ENCODE data around the gene KAZN. TPM values are rescaled to one million over a fixed set of nuclear protein-coding genes. Genes with fewer than 3 reads are reported as not detected.

Gene KAZN
- total and polyA plus RNA-seq, 2 of the 8 experiments (the other 6 are each of a cell fraction or from before 2014, with no cell fraction given), result 3.7 to 11.8 TPM

- H3K4me3 ChIP-seq (ENCODE audit: extremely low read depth in 1 of 4, insufficient read depth in 2 of 4, low read depth in 3 of 4, low read length in 4 of 4), result no peak overlapping the region
- ChIA-PET CTCF (ENCODE audit: partially characterized antibody) (interaction anchor here (0.6 to 1.2 kb wide), 2 partner anchors 47 to 80 kb away, joined by 4 read pairs; no protein-coding TSS in a partner anchor), POLR2A (ENCODE audit: partially characterized antibody) (interaction anchor here (1.1 kb wide), 1 partner anchor 8 kb away, joined by 3 read pairs; no protein-coding TSS in a partner anchor)
- H4K20me1 ChIP-seq (replicated peaks in 1 of 2; ENCODE audit: control insufficient read depth in 1 of 2, insufficient read depth in 2 of 2, low read length in 2 of 2), result no peaks in the 10 kb centered on the region
- no peak overlapping the region for H2BK5ac ChIP-seq (ENCODE audit: low read depth, low read length)
- H4K8ac ChIP-seq (ENCODE audit: extremely low read depth, insufficient read depth, low read length), result no peak overlapping the region
- no peak overlapping the region for H2BK120ac ChIP-seq (replicated peaks; ENCODE audit: low read depth, low read length)
- no peak overlapping the region for H2AFZ ChIP-seq (ENCODE audit: low read length)
- no peak overlapping the region for H2AK5ac ChIP-seq (ENCODE audit: low read depth, low read length)
- peaks cover 4% of the 10 kb centered on the region; the same call in 1 of the 2 replicates for H3K79me1 ChIP-seq (ENCODE audit: low read depth, low read length)
- no peak overlapping the region for H2BK12ac ChIP-seq (ENCODE audit: low read depth, low read length)
- no peak overlapping the region for H3K14ac ChIP-seq (ENCODE audit: insufficient read length)
- WGBS, 2 experiments (ENCODE audit: extremely low coverage in 1 of 2, insufficient coverage in 1 of 2, insufficient read length in 1 of 2, insufficient replicate concordance in 2 of 2, low coverage in 1 of 2, low lambda C conversion rate in 2 of 2, missing lambda C conversion rate in 1 of 2), result 90% methylated on average over 15 of the region's 15 CpGs; no CpG with 5 or more reads in 1 of the 2 experiments
- H2BK15ac ChIP-seq (ENCODE audit: low read length), result no peak overlapping the region
- H3K4me2 ChIP-seq (ENCODE audit: insufficient read depth in 1 of 2, low read depth in 2 of 2, low read length in 2 of 2), result no peak overlapping the region
- no peak overlapping the region for H3K9ac ChIP-seq (replicated peaks in 1 of 4; ENCODE audit: extremely low read depth in 1 of 4, low read depth in 3 of 4, low read length in 3 of 4)
- no peak overlapping the region for H3K27ac ChIP-seq (ENCODE audit: low read depth, low read length)
- no peak for DNase-seq (ENCODE audit: low read depth in 1 of 2, low spot score in 2 of 2)
- H3K9me3 ChIP-seq (ENCODE audit: insufficient read depth in 2 of 2, low read depth in 1 of 2, low read length in 1 of 2), result no peaks in the 10 kb centered on the region
- no peak overlapping the region for H2BK20ac ChIP-seq (ENCODE audit: low read length)
- TF ChIP-seq ATF2 (IDR thresholded peaks at IDR 0.05; ENCODE audit: low read length), result no peak
- no peak for TF ChIP-seq YY1 (IDR thresholded peaks at IDR 0.05; ENCODE audit: low read depth, low read length)
- no peak for TF ChIP-seq BACH1 (IDR thresholded peaks at IDR 0.05; ENCODE audit: low read length)
- no peak for TF ChIP-seq CBX5 (IDR thresholded peaks at IDR 0.05; ENCODE audit: low read depth, low read length)
- TF ChIP-seq SIRT6 (IDR thresholded peaks at IDR 0.05; ENCODE audit: low read length), result no peak
- no peak for TF ChIP-seq EZH2 (IDR thresholded peaks at IDR 0.05; ENCODE audit: low read depth, low read length, severe bottlenecking)
- no peak for TF ChIP-seq EP300 (IDR thresholded peaks at IDR 0.05; ENCODE audit: borderline replicate concordance in 1 of 2, low read depth in 2 of 2, low read length in 2 of 2)
- H3K4ac ChIP-seq (replicated peaks; ENCODE audit: insufficient read length, low read depth, low read length), result no peak overlapping the region
- H3K56ac ChIP-seq (replicated peaks; ENCODE audit: insufficient read length, low read depth, low read length), result no peak overlapping the region
- no peaks in the 10 kb centered on the region for H3K4me1 ChIP-seq (replicated peaks in 1 of 4; ENCODE audit: control insufficient read depth in 3 of 4, insufficient read depth in 4 of 4, low read length in 3 of 4)
- H3K79me2 ChIP-seq (ENCODE audit: control insufficient read depth in 1 of 2, insufficient read depth in 2 of 2, low read length in 2 of 2), result no peaks in the 10 kb centered on the region
- H3K18ac ChIP-seq (ENCODE audit: extremely low read depth, low read length), result no peak overlapping the region
- H3K23me2 ChIP-seq (ENCODE audit: low read depth, low read length), result no peaks in the 10 kb centered on the region
- no peak overlapping the region for H4K91ac ChIP-seq (replicated peaks; ENCODE audit: insufficient read length, low read length)
- H3K23ac ChIP-seq (ENCODE audit: insufficient read length), result no peak overlapping the region
- FAIRE-seq, result no peak
- no peak overlapping the region for H4K5ac ChIP-seq (ENCODE audit: insufficient read length, low read depth, low read length)
- H3K36me3 ChIP-seq (ENCODE audit: control insufficient read depth in 2 of 4, insufficient read depth in 4 of 4, low read length in 3 of 4), result no peaks in the 10 kb centered on the region
- H3K27me3 ChIP-seq (replicated peaks in 1 of 4; ENCODE audit: control insufficient read depth in 3 of 4, extremely low read depth in 1 of 4, insufficient read depth in 3 of 4, low read length in 3 of 4), result no peaks in the 10 kb centered on the region
Measured at GRCh38 chr1:14689996-14690615, 91.6 kb downstream of the KAZN start.
